PFSK-1 (cell line): ENCODE data around the gene BCL2L13.

Experiments
- POLR2AphosphoS5 ChIP-seq: IDR thresholded peaks from 2 replicates; pipeline ENCODE4 v1.6.1; 2012; ENCODE audit warnings: low read depth, mild to moderate bottlenecking, control low read depth, low read length, moderate library complexity
- SIN3A ChIP-seq: IDR thresholded peaks from 2 replicates; pipeline ENCODE4 v1.6.1; 2012; ENCODE audit warnings: mild to moderate bottlenecking, low read length, moderate library complexity, borderline replicate concordance; ENCODE audit not compliant: insufficient read depth

- no peak for TF ChIP-seq SIN3A
- TF ChIP-seq POLR2AphosphoS5: no peak
These were observed 62.2 kb downstream of the BCL2L13 start for GRCh38 chr22:17700778-17701177.
